H1 (cell line): ENCODE measurements around the gene ZBED1. TPM values are rescaled to one million over a fixed set of nuclear protein-coding genes. Genes with fewer than 3 reads are reported as not detected.

Experiments used
- CTCF ChIA-PET: fragments of 300-600 bp; sonication (Branson Sonifier 250); formaldehyde crosslinking; loops from one replicate; lab custom pipeline; 2021; ENCODE audit not compliant: partially characterized antibody; lab: Charles Lee
- POLR2A ChIA-PET: fragments of 300-600 bp; sonication (Branson Sonifier 250); formaldehyde crosslinking; loops from one replicate; lab custom pipeline; 2021; ENCODE audit warnings: inconsistent platforms; ENCODE audit not compliant: partially characterized antibody; lab: Charles Lee
- DNase-seq, 2 experiments: peaks; one replicate each; pipeline versions ENCODE4 v3.0.0 to v3.0.0-alpha.2; 2010 to 2022; ENCODE audit warnings: low spot score in 2 of 2, low read depth in 1 of 2, mixed read lengths in 1 of 2
- FAIRE-seq: peaks from 2 replicates; lab custom pipeline; 2011; peaks lifted over from hg19 to GRCh38; lab: Jason Lieb, UNC
- H2AFZ ChIP-seq: 2 replicates; pipeline ENCODE4 v1.8.1; 2012; ENCODE audit warnings: low read length, inconsistent platforms
- H2AK5ac ChIP-seq: 2 replicates; pipeline ENCODE4 v1.6.1; 2013; ENCODE audit warnings: low read depth, low read length
- H2BK120ac ChIP-seq: replicated peaks from 2 replicates; pipeline ENCODE3; 2013; ENCODE audit warnings: low read depth, low read length, inconsistent platforms
- H2BK12ac ChIP-seq: 2 replicates; pipeline ENCODE4 v1.6.1; 2013; ENCODE audit warnings: low read depth, low read length
- H2BK15ac ChIP-seq: 2 replicates; pipeline ENCODE4 v1.6.1; 2013; ENCODE audit warnings: low read length
- H2BK20ac ChIP-seq: 2 replicates; pipeline ENCODE4 v1.6.1; 2013; ENCODE audit warnings: low read length
- H2BK5ac ChIP-seq: 2 replicates; pipeline ENCODE4 v1.6.1; 2013; ENCODE audit warnings: low read depth, low read length
- H3K14ac ChIP-seq: 2 replicates; pipeline ENCODE4 v1.6.1; 2013; ENCODE audit warnings: inconsistent platforms; ENCODE audit not compliant: insufficient read length
- H3K18ac ChIP-seq: 2 replicates; pipeline ENCODE4 v1.6.1; 2013; ENCODE audit warnings: low read length; ENCODE audit errors: extremely low read depth
- H3K23ac ChIP-seq: 2 replicates; pipeline ENCODE4 v1.6.1; 2013; ENCODE audit warnings: inconsistent platforms; ENCODE audit not compliant: insufficient read length
- H3K23me2 ChIP-seq: 2 replicates; pipeline ENCODE4 v1.6.1; 2013; ENCODE audit warnings: low read depth, low read length
- H3K27ac ChIP-seq: 2 replicates; pipeline ENCODE4 v1.6.1; 2011; ENCODE audit warnings: low read depth, low read length, inconsistent platforms
- H3K27me3 ChIP-seq, 4 experiments: replicated peaks in 1 of 4; 1 replicate in 1 of 4; 2 replicates in 3 of 4; pipeline versions ENCODE4 v1.6.1 to v1.8.1; 2011 to 2013; ENCODE audit warnings: low read length in 3 of 4, mild to moderate bottlenecking in 3 of 4, inconsistent platforms in 2 of 4, mixed read lengths in 2 of 4, moderate library complexity in 1 of 4; ENCODE audit not compliant: control insufficient read depth in 3 of 4, insufficient read depth in 3 of 4; ENCODE audit errors: extremely low read depth in 1 of 4
- H3K36me3 ChIP-seq, 4 experiments: 2 replicates each; pipeline versions ENCODE4 v1.6.1 to v1.8.1; 2011 to 2013; ENCODE audit warnings: mild to moderate bottlenecking in 4 of 4, low read length in 3 of 4, moderate library complexity in 2 of 4, control low read depth in 1 of 4, inconsistent platforms in 1 of 4; ENCODE audit not compliant: insufficient read depth in 4 of 4, control insufficient read depth in 2 of 4
- H3K4ac ChIP-seq: replicated peaks from 2 replicates; pipeline ENCODE3; 2013; ENCODE audit warnings: low read length, low read depth, mixed read lengths, inconsistent platforms; ENCODE audit not compliant: insufficient read length
- H3K4me1 ChIP-seq, 4 experiments: replicated peaks in 1 of 4; 1 replicate in 1 of 4; 2 replicates in 3 of 4; pipeline versions ENCODE4 v1.6.1 to v1.8.1; 2011 to 2013; ENCODE audit warnings: low read length in 3 of 4, inconsistent platforms in 2 of 4, mixed read lengths in 1 of 4; ENCODE audit not compliant: insufficient read depth in 4 of 4, control insufficient read depth in 3 of 4
- H3K4me2 ChIP-seq, 2 experiments: 2 replicates each; pipeline versions ENCODE4 v1.6.1 to v1.8.1; 2011 to 2013; ENCODE audit warnings: low read depth in 2 of 2, low read length in 2 of 2, control low read depth in 1 of 2, inconsistent platforms in 1 of 2, mild to moderate bottlenecking in 1 of 2; ENCODE audit not compliant: insufficient read depth in 1 of 2
- H3K4me3 ChIP-seq, 4 experiments: fragments of 200-600, 300-600 bp in 1 of 4; sonication (generic), shearing (Covaris generic), sonication (Bioruptor Twin) in 1 of 4; 2 replicates each; pipeline versions ENCODE4 v1.5.1 to v1.8.1; 2011 to 2016; ENCODE audit warnings: low read length in 4 of 4, low read depth in 3 of 4, control low read depth in 2 of 4, inconsistent platforms in 2 of 4, mild to moderate bottlenecking in 2 of 4, mixed read lengths in 1 of 4, moderate library complexity in 1 of 4; ENCODE audit not compliant: insufficient read depth in 2 of 4; ENCODE audit errors: extremely low read depth in 1 of 4
- H3K56ac ChIP-seq: replicated peaks from 2 replicates; pipeline ENCODE3; 2013; ENCODE audit warnings: low read depth, mild to moderate bottlenecking, mixed read lengths, low read length, inconsistent platforms; ENCODE audit not compliant: insufficient read length
- H3K79me1 ChIP-seq: 2 replicates; pipeline ENCODE4 v1.6.1; 2013; ENCODE audit warnings: low read depth, low read length, control low read depth
- H3K79me2 ChIP-seq, 2 experiments: 2 replicates each; pipeline versions ENCODE4 v1.6.1 to v1.8.1; 2012 to 2013; ENCODE audit warnings: low read length in 2 of 2, mild to moderate bottlenecking in 2 of 2, inconsistent platforms in 1 of 2; ENCODE audit not compliant: insufficient read depth in 2 of 2, control insufficient read depth in 1 of 2
- H3K9ac ChIP-seq, 4 experiments: replicated peaks in 1 of 4; 1 replicate in 1 of 4; 2 replicates in 3 of 4; pipeline versions ENCODE4 v1.6.1 to v1.8.1; 2011 to 2013; ENCODE audit warnings: low read depth in 3 of 4, low read length in 3 of 4, control low read depth in 2 of 4, mild to moderate bottlenecking in 2 of 4, moderate library complexity in 2 of 4, inconsistent platforms in 1 of 4; ENCODE audit errors: extremely low read depth in 1 of 4
- H3K9me3 ChIP-seq, 2 experiments: 2 replicates each; pipeline versions ENCODE4 v1.6.1 to v1.8.1; 2012 to 2013; ENCODE audit warnings: mild to moderate bottlenecking in 2 of 2, moderate library complexity in 2 of 2, control low read depth in 1 of 2, inconsistent platforms in 1 of 2, low read depth in 1 of 2, low read length in 1 of 2, mixed read lengths in 1 of 2; ENCODE audit not compliant: insufficient read depth in 2 of 2
- H4K20me1 ChIP-seq, 2 experiments: replicated peaks in 1 of 2; 2 replicates each; pipeline versions ENCODE3 to v1.8.1; 2011 to 2013; ENCODE audit warnings: inconsistent platforms in 2 of 2, low read length in 2 of 2, mild to moderate bottlenecking in 1 of 2; ENCODE audit not compliant: insufficient read depth in 2 of 2, control insufficient read depth in 1 of 2
- H4K5ac ChIP-seq: 2 replicates; pipeline ENCODE4 v1.6.1; 2013; ENCODE audit warnings: low read length, low read depth, mixed read lengths, inconsistent platforms; ENCODE audit not compliant: insufficient read length
- H4K8ac ChIP-seq: 2 replicates; pipeline ENCODE4 v1.8.0; 2013; ENCODE audit warnings: mild to moderate bottlenecking, moderate library complexity, low read length, inconsistent platforms; ENCODE audit not compliant: insufficient read depth; ENCODE audit errors: extremely low read depth
- H4K91ac ChIP-seq: replicated peaks from 2 replicates; pipeline ENCODE3; 2013; ENCODE audit warnings: low read length, mixed read lengths, inconsistent platforms; ENCODE audit not compliant: insufficient read length
- ATF3 ChIP-seq: IDR thresholded peaks from 2 replicates; pipeline ENCODE4 v1.6.1; 2011; ENCODE audit warnings: low read depth, mild to moderate bottlenecking, low read length; ENCODE audit not compliant: insufficient read depth
- CBX8 ChIP-seq: fragments of 300-800, 300-1000 bp; sonication (generic); IDR thresholded peaks from 2 replicates; pipeline ENCODE4 v1.7.1; 2016; ENCODE audit warnings: low read depth, low read length, borderline replicate concordance
- EZH2 ChIP-seq: fragments of 200-600 bp; sonication (generic); IDR thresholded peaks from 2 replicates; pipeline ENCODE4 v1.7.1; 2012; ENCODE audit warnings: low read depth, mild to moderate bottlenecking, moderate library complexity, low read length, inconsistent platforms; ENCODE audit not compliant: severe bottlenecking
- KDM1A ChIP-seq: fragments of 200-600, 300-600 bp; sonication (generic); IDR thresholded peaks from 2 replicates; pipeline ENCODE4 v1.7.1; 2016; ENCODE audit warnings: mild to moderate bottlenecking, low read length, borderline replicate concordance
- NRF1 ChIP-seq: IDR thresholded peaks from 2 replicates; pipeline ENCODE4 v1.6.1; 2011; ENCODE audit warnings: mild to moderate bottlenecking, low read depth, low read length, improper control_type of control experiment
- PHF8 ChIP-seq: fragments of 200-600 bp; sonication (generic); conservative IDR thresholded peaks from 2 replicates; pipeline ENCODE4 v1.7.1; 2012; ENCODE audit warnings: low read depth, mild to moderate bottlenecking, inconsistent platforms, low read length, moderate library complexity
- POU5F1 ChIP-seq: IDR thresholded peaks from 2 replicates; pipeline ENCODE4 v1.6.1; 2011; ENCODE audit warnings: low read depth, mild to moderate bottlenecking, low read length, moderate library complexity
- SIX5 ChIP-seq: IDR thresholded peaks from 2 replicates; pipeline ENCODE4 v1.6.1; 2011; ENCODE audit warnings: mild to moderate bottlenecking, low read depth, low read length
- SRF ChIP-seq: IDR thresholded peaks from 2 replicates; pipeline ENCODE4 v1.6.1; 2011; ENCODE audit warnings: mild to moderate bottlenecking, low read depth, low read length, moderate library complexity
- TCF12 ChIP-seq: IDR thresholded peaks from 2 replicates; pipeline ENCODE4 v1.6.1; 2011; ENCODE audit warnings: low read depth, mild to moderate bottlenecking, low read length
- TEAD4 ChIP-seq: IDR thresholded peaks from 2 replicates; pipeline ENCODE4 v1.6.1; 2012; ENCODE audit warnings: low read depth, low read length, inconsistent platforms, mixed read lengths
- WGBS, 2 experiments: shearing (Covaris generic) in 1 of 2; methylation state at CpG; one replicate each; pipeline versions ENCODE4 v1.1.6 to v1.1.7; 2013 to 2015; ENCODE audit warnings: low lambda C conversion rate in 2 of 2, mixed read lengths in 2 of 2, inconsistent platforms in 1 of 2, low coverage in 1 of 2, missing lambda C conversion rate in 1 of 2; ENCODE audit not compliant: insufficient replicate concordance in 2 of 2, insufficient coverage in 1 of 2, insufficient read length in 1 of 2; ENCODE audit errors: extremely low coverage in 1 of 2, missing lambda C conversion rate in 1 of 2; 5-methylcytosine and 5-hydroxymethylcytosine counted together
- polyA plus RNA-seq, 7 experiments: library from polyadenylated mRNA; depleted of rRNA in 3 of 7; stranded (reverse) in 5 of 7; unstranded in 2 of 7; fragments of >200 nt in 5 of 7; fragments of 200-250 nt in 2 of 7; gene quantifications; 1 replicate in 5 of 7; 2 replicates in 1 of 7; 4 replicates in 1 of 7; pipeline versions ENCODE4 v1.2.1 to v1.2.3, GENCODE V29; 2011 to 2013; ENCODE audit warnings: missing spikeins in 2 of 7, mixed read lengths in 2 of 7
- total RNA-seq: library from RNA; stranded (reverse); fragmentation: NEBNext Ultra II Directional; extraction: Animal tissue kit (Norgen Biotek cat#: 25700); gene quantifications from 2 replicates; pipeline ENCODE4 v1.2.1, GENCODE V29; 2021

ZBED1 gene
- total and polyA plus RNA-seq, 2 of the 8 experiments (the other 6 are each of a cell fraction or from before 2014, with no cell fraction given), result 28.5 to 45.8 TPM

- H3K4ac ChIP-seq, result no peak overlapping the region
- H3K36me3 ChIP-seq, result peaks cover 0 to 12% (median 0%) of the 10 kb centered on the region in 4 experiments; a peak in 1 of 8 replicates
- H3K27me3 ChIP-seq, result no peaks in the 10 kb centered on the region
- peak overlapping the region; percentile 45 for H4K8ac ChIP-seq
- CTCF ChIA-PET, result no interaction called here
- no peak overlapping the region; the same call in 1 of the 2 replicates for H2BK5ac ChIP-seq
- no peak overlapping the region; the same call in 1 of the 2 replicates for H3K18ac ChIP-seq
- H2AK5ac ChIP-seq, result no peak overlapping the region
- WGBS, 2 experiments, result 82% methylated on average over 2 of the region's 5 CpGs; no CpG with 5 or more reads in 1 of the 2 experiments
- H3K9me3 ChIP-seq, result no peaks in the 10 kb centered on the region
- no peak overlapping the region for H2BK15ac ChIP-seq
- no peak overlapping the region for H3K27ac ChIP-seq
- peaks cover 0 to 12% (median 9%) of the 10 kb centered on the region in 4 experiments; a peak in 5 of 7 replicates for H3K4me1 ChIP-seq
- no peak overlapping the region for H3K23ac ChIP-seq
- H4K91ac ChIP-seq, result no peak overlapping the region
- H4K20me1 ChIP-seq, result no peaks in the 10 kb centered on the region
- FAIRE-seq (no peak), DNase-seq (peak in 1 of 2 experiments; percentile 44)
- 0 out of 2 replicates have a peak overlapping the region, but pooled peaks have one; percentile 50 for H2BK12ac ChIP-seq
- peaks cover 5 to 35% of the 10 kb centered on the region in 2 experiments; a peak in 3 of 4 replicates for H3K79me2 ChIP-seq
- H3K4me3 ChIP-seq, result peak overlapping the region in 1 of 4 experiments; percentile 96; a peak in 1 of 8 replicates
- H3K79me1 ChIP-seq, result no peaks in the 10 kb centered on the region; the same call in 1 of the 2 replicates
- no peak overlapping the region for H2AFZ ChIP-seq
- TF ChIP-seq KDM1A (no peak), SIX5 (no peak), ATF3 (no peak), POU5F1 (no peak), NRF1 (no peak), TCF12 (no peak), SRF (no peak), PHF8 (no peak), CBX8 (no peak), TEAD4 (no peak), EZH2 (no peak)
- no peak overlapping the region for H3K14ac ChIP-seq
- H4K5ac ChIP-seq, result no peak overlapping the region
- H3K56ac ChIP-seq, result no peak overlapping the region
- POLR2A ChIA-PET, result no interaction called here
- H3K4me2 ChIP-seq, result no peak overlapping the region
- H2BK120ac ChIP-seq, result no peak overlapping the region
- no peak overlapping the region for H2BK20ac ChIP-seq
- H3K9ac ChIP-seq, result peak overlapping the region in 1 of 4 experiments; percentile 25; a peak in 1 of 7 replicates
- peaks cover 4% of the 10 kb centered on the region; the same call in 1 of the 2 replicates for H3K23me2 ChIP-seq
Observed at GRCh38 chrX:2501559-2502102, 855 bp upstream of the ZBED1 start.
